ENCODE results near the gene COX18. TPM values are rescaled to one million over a fixed set of nuclear protein-coding genes. Genes with fewer than 3 reads are reported as not detected.

Gene COX18, protein sequence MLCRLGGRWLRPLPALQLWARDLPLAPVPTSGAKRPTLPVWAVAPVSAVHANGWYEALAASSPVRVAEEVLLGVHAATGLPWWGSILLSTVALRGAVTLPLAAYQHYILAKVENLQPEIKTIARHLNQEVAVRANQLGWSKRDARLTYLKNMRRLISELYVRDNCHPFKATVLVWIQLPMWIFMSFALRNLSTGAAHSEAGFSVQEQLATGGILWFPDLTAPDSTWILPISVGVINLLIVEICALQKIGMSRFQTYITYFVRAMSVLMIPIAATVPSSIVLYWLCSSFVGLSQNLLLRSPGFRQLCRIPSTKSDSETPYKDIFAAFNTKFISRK
- total RNA-seq, result 50.4 and 55.0 TPM in 2 replicates
- polyA plus RNA-seq, result 9.7 and 13.4 TPM in 2 replicates

DNA sequence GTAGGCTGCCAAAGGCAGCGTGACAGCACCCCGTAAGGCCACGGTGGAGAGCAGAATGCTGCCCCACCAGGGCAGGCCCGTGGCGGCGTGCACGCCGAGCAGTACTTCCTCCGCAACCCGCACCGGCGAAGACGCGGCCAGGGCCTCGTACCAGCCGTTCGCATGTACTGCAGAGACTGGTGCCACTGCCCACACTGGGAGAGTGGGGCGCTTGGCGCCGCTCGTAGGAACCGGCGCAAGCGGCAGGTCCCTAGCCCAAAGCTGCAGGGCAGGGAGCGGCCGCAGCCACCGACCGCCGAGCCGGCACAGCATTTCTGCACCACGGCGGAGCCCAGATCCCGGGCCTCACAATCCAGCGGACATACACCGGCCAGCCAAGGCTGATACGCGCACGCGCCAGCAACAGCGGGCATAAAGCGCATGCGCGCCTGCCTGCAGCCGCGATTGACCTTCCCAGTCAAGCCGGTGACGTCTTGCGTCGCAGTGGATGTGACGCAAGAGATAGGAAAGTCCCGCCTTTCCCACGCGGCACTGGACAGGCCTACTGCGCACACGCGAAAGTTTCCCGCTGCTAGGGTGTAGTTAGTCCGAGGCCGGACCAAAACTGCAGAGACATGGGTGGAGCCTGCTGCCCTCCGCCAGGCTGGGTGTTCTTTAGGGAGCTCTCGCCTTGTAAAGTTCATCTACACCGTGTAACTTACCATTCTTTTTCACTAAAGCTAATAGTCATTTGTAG is at the start of gene COX18:
Gene COX18 (minus strand): TSS at position 379 of the 736 bp plus-strand sequence. CDS start 67 bp downstream, at position 312.
- DNase-seq (ENCODE audit: low read depth in 1 of 2, low spot score in 1 of 2), result peak; percentile 99
- H3K4me1 ChIP-seq (ENCODE audit: low read depth), result peaks cover 28% of the 10 kb centered on the region
- H3K27me3 ChIP-seq, result no peaks in the 10 kb centered on the region
- TF ChIP-seq, protein P1, sequence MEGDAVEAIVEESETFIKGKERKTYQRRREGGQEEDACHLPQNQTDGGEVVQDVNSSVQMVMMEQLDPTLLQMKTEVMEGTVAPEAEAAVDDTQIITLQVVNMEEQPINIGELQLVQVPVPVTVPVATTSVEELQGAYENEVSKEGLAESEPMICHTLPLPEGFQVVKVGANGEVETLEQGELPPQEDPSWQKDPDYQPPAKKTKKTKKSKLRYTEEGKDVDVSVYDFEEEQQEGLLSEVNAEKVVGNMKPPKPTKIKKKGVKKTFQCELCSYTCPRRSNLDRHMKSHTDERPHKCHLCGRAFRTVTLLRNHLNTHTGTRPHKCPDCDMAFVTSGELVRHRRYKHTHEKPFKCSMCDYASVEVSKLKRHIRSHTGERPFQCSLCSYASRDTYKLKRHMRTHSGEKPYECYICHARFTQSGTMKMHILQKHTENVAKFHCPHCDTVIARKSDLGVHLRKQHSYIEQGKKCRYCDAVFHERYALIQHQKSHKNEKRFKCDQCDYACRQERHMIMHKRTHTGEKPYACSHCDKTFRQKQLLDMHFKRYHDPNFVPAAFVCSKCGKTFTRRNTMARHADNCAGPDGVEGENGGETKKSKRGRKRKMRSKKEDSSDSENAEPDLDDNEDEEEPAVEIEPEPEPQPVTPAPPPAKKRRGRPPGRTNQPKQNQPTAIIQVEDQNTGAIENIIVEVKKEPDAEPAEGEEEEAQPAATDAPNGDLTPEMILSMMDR (IDR thresholded peaks at IDR 0.05; ENCODE audit: low read depth, low read length), result no peak
- peaks cover 14% of the 10 kb centered on the region for H3K36me3 ChIP-seq
- H3K4me3 ChIP-seq, result peak within 1 kb of the TSS; percentile 64
- H3K9me3 ChIP-seq (ENCODE audit: low read depth), result no peaks in the 10 kb centered on the region
- H3K27ac ChIP-seq, result peak within 1 kb of the TSS; percentile 97

DNA sequence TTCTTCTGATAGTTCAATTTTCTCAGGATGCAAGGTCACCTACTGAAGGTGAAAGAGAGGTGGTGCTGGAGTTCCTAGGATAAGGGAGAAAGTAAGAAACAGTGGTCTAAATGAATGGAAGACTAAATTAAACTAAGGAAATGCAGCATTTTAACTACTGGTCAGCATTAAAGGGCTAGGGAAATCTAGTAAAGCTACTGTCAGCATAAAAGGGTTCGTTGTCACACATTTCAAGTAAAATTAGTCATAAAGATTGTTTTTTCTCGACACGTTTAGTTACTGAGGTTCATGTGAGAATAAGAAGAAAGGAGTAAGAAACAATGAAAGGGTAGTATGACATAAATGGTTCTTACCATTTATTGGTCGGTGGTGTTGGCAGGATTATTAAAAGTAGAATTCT is 40.0 kb upstream of the COX18 start:
- H3K36me3 ChIP-seq, result peaks cover 49% of the 10 kb centered on the region
- H3K4me1 ChIP-seq (ENCODE audit: low read depth), result no peaks in the 10 kb centered on the region

DNA sequence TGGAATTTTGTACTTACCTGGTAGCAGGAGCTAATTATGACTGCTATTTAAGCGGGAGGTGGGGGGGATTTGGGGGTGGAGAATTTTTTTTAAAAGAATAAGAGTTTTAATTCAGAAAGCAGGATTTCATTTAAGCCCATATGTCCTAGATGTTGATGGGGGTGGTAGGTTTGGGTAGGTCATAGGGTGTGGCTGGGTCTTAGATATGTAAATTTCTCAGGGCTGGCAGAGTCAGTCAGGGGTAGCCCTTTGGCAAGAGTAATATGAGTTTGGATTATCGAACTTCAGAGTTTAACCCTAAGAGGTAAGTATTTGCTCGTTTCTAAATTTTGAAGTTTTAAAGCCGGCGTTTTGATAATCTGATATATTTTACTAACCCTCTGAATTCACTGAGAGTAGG is 35.2 kb upstream of the COX18 start:
- peaks cover 44% of the 10 kb centered on the region for H3K36me3 ChIP-seq
- H3K4me3 ChIP-seq, result no peak overlapping the region
- H3K4me1 ChIP-seq (ENCODE audit: low read depth), result peaks cover 6% of the 10 kb centered on the region
- DNase-seq (ENCODE audit: low read depth in 1 of 2, low spot score in 1 of 2), result no peak
- H3K9me3 ChIP-seq (ENCODE audit: low read depth), result no peaks in the 10 kb centered on the region
- no peaks in the 10 kb centered on the region for H3K27me3 ChIP-seq
- peak overlapping the region; percentile 76 for H3K27ac ChIP-seq
- TF ChIP-seq, protein P1 (IDR thresholded peaks at IDR 0.05; ENCODE audit: low read depth, low read length), result no peak

More for the DNA sequence above, 40.0 kb upstream of the COX18 start:
- TF ChIP-seq, protein P1 (IDR thresholded peaks at IDR 0.05; ENCODE audit: low read depth, low read length), result no peak
- peak overlapping the region; percentile 22 for H3K27ac ChIP-seq
- no peak for DNase-seq (ENCODE audit: low read depth in 1 of 2, low spot score in 1 of 2)
- no peaks in the 10 kb centered on the region for H3K9me3 ChIP-seq (ENCODE audit: low read depth)
- H3K27me3 ChIP-seq, result no peaks in the 10 kb centered on the region
- H3K4me3 ChIP-seq, result no peak overlapping the region

DNA sequence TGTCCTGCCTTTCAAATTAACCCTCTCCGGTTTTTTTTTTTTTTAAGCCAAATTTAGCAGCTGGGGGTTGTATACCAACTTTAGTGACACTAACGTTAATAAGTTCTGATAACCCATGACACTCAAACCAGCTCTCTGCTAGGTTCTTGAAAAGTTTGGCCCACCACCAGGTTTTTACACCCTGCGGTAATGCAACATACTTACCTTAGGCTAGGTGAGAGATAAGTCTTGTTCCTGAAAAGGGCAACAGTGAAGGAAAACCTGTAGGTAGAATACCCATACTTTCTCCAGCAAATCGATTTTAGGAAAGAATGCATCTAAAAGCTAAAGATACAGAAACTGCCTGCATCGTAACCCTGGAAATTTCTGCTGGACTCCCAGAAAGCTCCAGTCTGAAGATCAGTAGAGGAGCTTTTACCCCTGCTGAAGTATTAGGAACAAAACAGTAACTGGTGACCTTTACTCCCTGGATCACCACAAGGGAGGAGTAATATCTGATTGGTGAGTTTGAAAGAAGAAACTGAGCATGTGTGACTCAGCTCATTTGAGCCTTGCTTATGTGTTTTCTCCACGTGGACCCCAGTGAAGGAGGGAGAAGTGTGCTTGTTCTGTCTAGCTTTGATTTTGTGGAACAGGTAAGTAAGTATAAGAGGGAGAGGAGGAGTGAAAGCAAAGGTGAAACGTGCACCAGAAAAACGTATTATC is 34.4 kb upstream of the COX18 start:
- Histone ChIP-seq H3K27me3 (no peaks in the 10 kb centered on the region), H3K27ac (peak overlapping the region; percentile 76), H3K36me3 (peaks cover 37% of the 10 kb centered on the region), H3K4me1 (ENCODE audit: low read depth) (peaks cover 6% of the 10 kb centered on the region), H3K9me3 (ENCODE audit: low read depth) (no peaks in the 10 kb centered on the region), H3K4me3 (no peak overlapping the region)
- TF ChIP-seq, protein P1 (IDR thresholded peaks at IDR 0.05; ENCODE audit: low read depth, low read length), result no peak
- DNase-seq (ENCODE audit: low read depth in 1 of 2, low spot score in 1 of 2), result peak in 1 of 2 donors; percentile 8

DNA sequence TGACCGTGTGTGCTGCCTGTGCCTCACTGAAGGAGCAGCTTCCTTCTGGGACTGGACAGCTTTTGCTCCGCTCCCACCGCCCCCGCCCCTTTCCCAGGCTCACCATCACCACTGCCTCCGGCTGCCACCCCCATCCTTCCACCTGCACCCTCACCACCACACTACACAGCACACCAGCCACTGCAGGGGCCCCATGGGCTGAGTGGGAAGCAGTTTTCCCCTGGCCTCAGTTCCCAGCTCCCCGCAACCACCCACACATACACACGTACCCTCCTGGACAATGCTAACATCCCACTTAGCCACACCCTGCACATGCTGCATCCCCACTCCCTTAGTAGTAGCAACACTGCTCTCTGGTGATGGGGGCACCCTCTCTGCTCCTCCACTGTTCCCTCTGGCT is 29.6 kb upstream of the COX18 start:
- DNase-seq (ENCODE audit: low read depth in 1 of 2, low spot score in 1 of 2), result no peak
- no peaks in the 10 kb centered on the region for H3K27me3 ChIP-seq
- peaks cover 63% of the 10 kb centered on the region for H3K36me3 ChIP-seq
- H3K4me1 ChIP-seq (ENCODE audit: low read depth), result peaks cover 6% of the 10 kb centered on the region
- H3K27ac ChIP-seq, result peak overlapping the region; percentile 10
- H3K9me3 ChIP-seq (ENCODE audit: low read depth), result no peaks in the 10 kb centered on the region
- no peak overlapping the region for H3K4me3 ChIP-seq
- TF ChIP-seq, protein P1 (IDR thresholded peaks at IDR 0.05; ENCODE audit: low read depth, low read length), result no peak
